SK-N-SH treated with all-trans-retinoic acid at 6 μM for 48 hours (cell line): ENCODE results near the gene GHITM.

Source experiments
- ATAC-seq: fragments of 200-7000 bp; cut with Tn5 transposase; 3 replicates; pipeline ENCODE4 v1.9.1; 2020; ENCODE audit warnings: mild to moderate bottlenecking, moderate library complexity
- ARNTL ChIP-seq: fragments of 450-650 bp; formaldehyde crosslinking; IDR thresholded peaks from 2 replicates; pipeline ENCODE4 v1.5.0; 2020; ENCODE audit warnings: low read depth, mild to moderate bottlenecking, moderate library complexity, borderline replicate concordance
- BACH2 ChIP-seq: fragments of 250-450 bp; sonication (Bioruptor Pico); IDR thresholded peaks from 2 replicates; pipeline ENCODE4 v1.9.0; 2021; ENCODE audit warnings: mild to moderate bottlenecking, borderline replicate concordance
- CREB5 ChIP-seq: fragments of 250-450 bp; sonication (Bioruptor Pico); IDR thresholded peaks from 2 replicates; pipeline ENCODE4 v1.5.1; 2020; ENCODE audit warnings: low read depth, mild to moderate bottlenecking, moderate library complexity
- CSDC2 ChIP-seq: fragments of 250-450 bp; sonication (Bioruptor Pico); IDR thresholded peaks from 2 replicates; pipeline ENCODE4 v1.5.0; 2020; ENCODE audit warnings: mild to moderate bottlenecking, moderate library complexity
- CSRNP3 ChIP-seq: fragments of 250-450 bp; sonication (Bioruptor Pico); IDR thresholded peaks from 2 replicates; pipeline ENCODE4 v1.5.1; 2021; ENCODE audit warnings: mild to moderate bottlenecking, moderate library complexity
- ESRRG ChIP-seq: fragments of 250-450 bp; sonication (Bioruptor Pico); IDR thresholded peaks from 2 replicates; pipeline ENCODE4 v1.6.1; 2021; ENCODE audit warnings: mild to moderate bottlenecking
- GLIS3 ChIP-seq: fragments of 250-450 bp; sonication (Bioruptor Pico); IDR thresholded peaks from 2 replicates; pipeline ENCODE4 v1.5.0; 2020; ENCODE audit warnings: mild to moderate bottlenecking, moderate library complexity
- ISL1 ChIP-seq: fragments of 250-450 bp; sonication (Bioruptor Pico); IDR thresholded peaks from 2 replicates; pipeline ENCODE4 v2.1.2; 2022; ENCODE audit warnings: mild to moderate bottlenecking, moderate library complexity
- OSR1 ChIP-seq: fragments of 250-450 bp; sonication (Bioruptor Pico); IDR thresholded peaks from 2 replicates; pipeline ENCODE4 v1.8.0; 2022; ENCODE audit warnings: moderate library complexity, mild to moderate bottlenecking, inconsistent platforms
- PATZ1 ChIP-seq: fragments of 250-450 bp; sonication (Bioruptor Pico); IDR thresholded peaks from 2 replicates; pipeline ENCODE4 v1.8.0; 2020; ENCODE audit warnings: mild to moderate bottlenecking, moderate library complexity, borderline replicate concordance
- POU6F1 ChIP-seq: fragments of 250-450 bp; sonication (Bioruptor Pico); IDR thresholded peaks from 2 replicates; pipeline ENCODE4 v1.8.0; 2021; ENCODE audit warnings: low read depth, mild to moderate bottlenecking, moderate library complexity, borderline replicate concordance
- PPARA ChIP-seq: fragments of 250-450 bp; sonication (Bioruptor Pico); IDR thresholded peaks from 2 replicates; pipeline ENCODE4 v1.5.0; 2020; ENCODE audit warnings: mild to moderate bottlenecking, borderline replicate concordance
- RARB ChIP-seq: fragments of 250-450 bp; sonication (Bioruptor Pico); IDR thresholded peaks from 2 replicates; pipeline ENCODE4 v1.8.0; 2021; ENCODE audit warnings: mild to moderate bottlenecking, moderate library complexity
- SNAI2 ChIP-seq: fragments of 250-450 bp; sonication (Bioruptor Pico); IDR thresholded peaks from 2 replicates; pipeline ENCODE4 v1.5.0; 2020; ENCODE audit warnings: mild to moderate bottlenecking, moderate library complexity
- TCF4 ChIP-seq: fragments of 250-450 bp; sonication (Bioruptor Pico); IDR thresholded peaks from 2 replicates; pipeline ENCODE4 v1.8.0; 2021; ENCODE audit warnings: mild to moderate bottlenecking, moderate library complexity, borderline replicate concordance
- TOX ChIP-seq: fragments of 250-450 bp; sonication (Bioruptor Pico); IDR thresholded peaks from 2 replicates; pipeline ENCODE4 v1.8.0; 2021; ENCODE audit warnings: mild to moderate bottlenecking, moderate library complexity, borderline replicate concordance
- TSHZ2 ChIP-seq: fragments of 250-450 bp; sonication (Bioruptor Pico); IDR thresholded peaks from 2 replicates; pipeline ENCODE4 v1.5.0; 2020; ENCODE audit warnings: mild to moderate bottlenecking, moderate library complexity
- ZC3H10 ChIP-seq: fragments of 250-450 bp; sonication (Bioruptor Pico); IDR thresholded peaks from 2 replicates; pipeline ENCODE4 v1.5.1; 2021; ENCODE audit warnings: mild to moderate bottlenecking, moderate library complexity
- ZFP3 ChIP-seq: fragments of 250-450 bp; sonication (Bioruptor Pico); IDR thresholded peaks from 2 replicates; pipeline ENCODE4 v1.5.0; 2020; ENCODE audit warnings: mild to moderate bottlenecking, moderate library complexity
- ZFP30 ChIP-seq: fragments of 450-650 bp; formaldehyde crosslinking; IDR thresholded peaks from 2 replicates; pipeline ENCODE4 v1.5.0; 2022; ENCODE audit warnings: mild to moderate bottlenecking, moderate library complexity
- ZNF565 ChIP-seq: fragments of 450-650 bp; formaldehyde crosslinking; conservative IDR thresholded peaks from 2 replicates; pipeline ENCODE4 v1.5.0; 2020; ENCODE audit warnings: low read depth, mild to moderate bottlenecking, moderate library complexity
- ZNF70 ChIP-seq: fragments of 450-650 bp; formaldehyde crosslinking; IDR thresholded peaks from 2 replicates; pipeline ENCODE4 v1.5.0; 2020; ENCODE audit warnings: mild to moderate bottlenecking, moderate library complexity
- ZNF8 ChIP-seq: fragments of 450-650 bp; formaldehyde crosslinking; IDR thresholded peaks from 2 replicates; pipeline ENCODE4 v1.5.0; 2020; ENCODE audit warnings: mild to moderate bottlenecking, moderate library complexity

The GHITM gene

GRCh38 chr10:84097787-84098353 lies 41.4 kb upstream of the GHITM start:
- TF ChIP-seq OSR1 (CRISPR knock-in tag), result no peak
- no peak for TF ChIP-seq ZFP3 (CRISPR knock-in tag)
- TF ChIP-seq ESRRG, result no peak
- no peak for TF ChIP-seq TSHZ2 (CRISPR knock-in tag)
- TF ChIP-seq TCF4 (CRISPR knock-in tag), result no peak
- TF ChIP-seq ZC3H10 (CRISPR knock-in tag), result no peak
- no peak for TF ChIP-seq ZNF70 (CRISPR knock-in tag)
- no peak for TF ChIP-seq PPARA
- no peak for TF ChIP-seq CSRNP3 (CRISPR knock-in tag)
- no peak for TF ChIP-seq ARNTL (CRISPR knock-in tag)
- no peak for TF ChIP-seq PATZ1
- TF ChIP-seq TOX (CRISPR knock-in tag), result no peak
- no peak for TF ChIP-seq ZFP30
- TF ChIP-seq ZNF565 (CRISPR knock-in tag), result no peak
- TF ChIP-seq ZNF8 (CRISPR knock-in tag), result no peak
- TF ChIP-seq CSDC2 (CRISPR knock-in tag), result no peak
- no peak for TF ChIP-seq SNAI2 (CRISPR knock-in tag)
- no peak for TF ChIP-seq CREB5 (CRISPR knock-in tag)
- no peak for TF ChIP-seq ISL1
- TF ChIP-seq RARB (CRISPR knock-in tag), result no peak
- ATAC-seq, result no peak

GRCh38 chr10:84098667-84099066 lies 40.6 kb upstream of the GHITM start:
- ATAC-seq, result no peak
- TF ChIP-seq SNAI2 (CRISPR knock-in tag), result no peak
- TF ChIP-seq CREB5 (CRISPR knock-in tag), result no peak
- TF ChIP-seq GLIS3 (CRISPR knock-in tag), result no peak
- TF ChIP-seq TCF4 (CRISPR knock-in tag), result no peak
- TF ChIP-seq RARB (CRISPR knock-in tag), result no peak
- TF ChIP-seq ARNTL (CRISPR knock-in tag), result no peak
- TF ChIP-seq POU6F1 (CRISPR knock-in tag), result no peak
- TF ChIP-seq ZNF565 (CRISPR knock-in tag), result no peak
- no peak for TF ChIP-seq TOX (CRISPR knock-in tag)
- no peak for TF ChIP-seq ISL1
- TF ChIP-seq ZNF8 (CRISPR knock-in tag), result no peak
- TF ChIP-seq CSRNP3 (CRISPR knock-in tag), result no peak
- no peak for TF ChIP-seq OSR1 (CRISPR knock-in tag)
- no peak for TF ChIP-seq TSHZ2 (CRISPR knock-in tag)
- TF ChIP-seq BACH2 (CRISPR knock-in tag), result no peak
- no peak for TF ChIP-seq ZFP30
- TF ChIP-seq ZFP3 (CRISPR knock-in tag), result no peak
- TF ChIP-seq ZC3H10 (CRISPR knock-in tag), result no peak
